Fibroblast of lung (primary cell): ENCODE data around the gene VAV1. TPM values are rescaled to one million over a fixed set of nuclear protein-coding genes. Genes with fewer than 3 reads are reported as not detected.

Experiments
- DNase-seq, 2 donors: peaks; one replicate each; pipeline versions ENCODE4 v3.0.0 to v3.0.0-alpha.2; 2010; ENCODE audit warnings: low read depth in 2 of 2
- H2AFZ ChIP-seq: 2 replicates; pipeline ENCODE4 v1.5.1; 2012; ENCODE audit warnings: low read length, control low read depth, inconsistent platforms
- H3K27ac ChIP-seq: 2 replicates; pipeline ENCODE4 v1.5.1; 2011; ENCODE audit warnings: low read length, control low read depth; ENCODE audit not compliant: insufficient read depth
- H3K27me3 ChIP-seq: 2 replicates; pipeline ENCODE4 v1.5.1; 2011; ENCODE audit warnings: mild to moderate bottlenecking, low read length; ENCODE audit not compliant: control insufficient read depth, insufficient read depth
- H3K36me3 ChIP-seq: 2 replicates; pipeline ENCODE4 v1.5.1; 2011; ENCODE audit warnings: low read length; ENCODE audit not compliant: control insufficient read depth, insufficient read depth
- H3K4me1 ChIP-seq: 2 replicates; pipeline ENCODE4 v1.5.1; 2011; ENCODE audit warnings: low read length; ENCODE audit not compliant: control insufficient read depth, insufficient read depth; ENCODE audit errors: extremely low read depth
- H3K4me2 ChIP-seq: 2 replicates; pipeline ENCODE4 v1.5.1; 2011; ENCODE audit warnings: low read length, control low read depth; ENCODE audit not compliant: insufficient read depth; ENCODE audit errors: extremely low read depth
- H3K4me3 ChIP-seq, 4 experiments: fragments of 200-600 bp in 1 of 4; sonication (generic) in 1 of 4; replicated peaks in 1 of 4; 2 replicates each; pipeline ENCODE4 v1.5.1; 2011 to 2016; ENCODE audit warnings: low read length in 4 of 4, low read depth in 3 of 4, mild to moderate bottlenecking in 3 of 4, control low read depth in 2 of 4, inconsistent platforms in 1 of 4, mixed read lengths in 1 of 4; ENCODE audit not compliant: insufficient read depth in 1 of 4; ENCODE audit errors: control extremely low read depth in 1 of 4
- H3K79me2 ChIP-seq: 2 replicates; pipeline ENCODE4 v1.5.1; 2012; ENCODE audit warnings: mild to moderate bottlenecking, low read length, inconsistent platforms; ENCODE audit not compliant: control insufficient read depth, insufficient read depth
- H3K9ac ChIP-seq: 2 replicates; pipeline ENCODE4 v1.5.1; 2011; ENCODE audit warnings: mild to moderate bottlenecking, low read length, control low read depth; ENCODE audit not compliant: insufficient read depth
- H3K9me3 ChIP-seq: 2 replicates; pipeline ENCODE4 v1.5.1; 2012; ENCODE audit warnings: low read depth, low read length; ENCODE audit not compliant: control insufficient read depth, insufficient read depth
- H4K20me1 ChIP-seq: 2 replicates; pipeline ENCODE4 v1.5.1; 2011; ENCODE audit warnings: low read length; ENCODE audit not compliant: control insufficient read depth, insufficient read depth; ENCODE audit errors: extremely low read depth
- EZH2 ChIP-seq: IDR thresholded peaks from 2 replicates; pipeline ENCODE4 v1.5.1; 2012; ENCODE audit warnings: low read length, control low read depth, mild to moderate bottlenecking; ENCODE audit errors: missing control alignments
- polyA plus RNA-seq, 2 donors: library from polyadenylated mRNA; depleted of rRNA in 1 of 2; stranded (reverse) in 1 of 2; unstranded in 1 of 2; fragments of >200 nt; gene quantifications; 2 replicates each; pipeline ENCODE4 v1.2.1, GENCODE V29; 2011 to 2012; ENCODE audit warnings: missing spikeins in 1 of 2
- total RNA-seq: library from RNA; depleted of rRNA; stranded (reverse); fragments of >200 nt; gene quantifications from 2 replicates; pipeline ENCODE4 v1.2.1, GENCODE V29; 2014
- TF ChIP-seq, protein P1 (sequence below), 2 donors: IDR thresholded peaks in 1 of 2; conservative IDR thresholded peaks in 1 of 2; 1 replicate in 1 of 2; 2 replicates in 1 of 2; pipeline ENCODE4 v1.5.1; 2011 to 2012; ENCODE audit warnings: low read length in 2 of 2, control low read depth in 1 of 2, inconsistent platforms in 1 of 2, low read depth in 1 of 2, mild to moderate bottlenecking in 1 of 2

VAV1 gene
- total and polyA plus RNA-seq, 2 donors (not counting 1 experiment from before 2014, with no cell fraction given) = not detected

DNA sequence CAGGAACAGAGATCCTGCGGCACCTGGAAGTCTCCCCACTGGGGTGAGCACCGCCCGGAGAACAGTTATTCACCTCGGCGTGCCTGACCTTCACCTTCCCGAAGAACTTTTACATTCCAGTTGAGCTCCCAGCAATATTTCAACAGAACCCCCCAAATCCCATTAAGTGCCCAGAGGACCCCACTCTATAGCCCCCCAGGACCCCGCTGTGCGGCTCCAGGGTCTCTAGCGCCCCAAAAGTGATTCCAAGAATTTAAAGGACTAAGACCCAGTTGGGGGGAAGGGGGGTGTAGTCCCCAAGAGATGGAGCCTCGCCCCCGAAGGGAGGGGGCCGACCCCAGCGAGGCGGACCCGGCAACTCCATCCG lies 35.6 kb upstream of the VAV1 start:
- H4K20me1 ChIP-seq = no peaks in the 10 kb centered on the region
- H2AFZ ChIP-seq = peak overlapping the region; percentile 79
- TF ChIP-seq, protein P1, sequence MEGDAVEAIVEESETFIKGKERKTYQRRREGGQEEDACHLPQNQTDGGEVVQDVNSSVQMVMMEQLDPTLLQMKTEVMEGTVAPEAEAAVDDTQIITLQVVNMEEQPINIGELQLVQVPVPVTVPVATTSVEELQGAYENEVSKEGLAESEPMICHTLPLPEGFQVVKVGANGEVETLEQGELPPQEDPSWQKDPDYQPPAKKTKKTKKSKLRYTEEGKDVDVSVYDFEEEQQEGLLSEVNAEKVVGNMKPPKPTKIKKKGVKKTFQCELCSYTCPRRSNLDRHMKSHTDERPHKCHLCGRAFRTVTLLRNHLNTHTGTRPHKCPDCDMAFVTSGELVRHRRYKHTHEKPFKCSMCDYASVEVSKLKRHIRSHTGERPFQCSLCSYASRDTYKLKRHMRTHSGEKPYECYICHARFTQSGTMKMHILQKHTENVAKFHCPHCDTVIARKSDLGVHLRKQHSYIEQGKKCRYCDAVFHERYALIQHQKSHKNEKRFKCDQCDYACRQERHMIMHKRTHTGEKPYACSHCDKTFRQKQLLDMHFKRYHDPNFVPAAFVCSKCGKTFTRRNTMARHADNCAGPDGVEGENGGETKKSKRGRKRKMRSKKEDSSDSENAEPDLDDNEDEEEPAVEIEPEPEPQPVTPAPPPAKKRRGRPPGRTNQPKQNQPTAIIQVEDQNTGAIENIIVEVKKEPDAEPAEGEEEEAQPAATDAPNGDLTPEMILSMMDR (conservative IDR thresholded peaks at IDR 0.05 in 1 of 2, IDR thresholded peaks at IDR 0.05 in 1 of 2; ENCODE audit: low read depth in 1 of 2, low read length in 2 of 2) = no peak
- no peak for TF ChIP-seq EZH2
- peak overlapping the region; percentile 72 to 98 (median 82) for H3K4me3 ChIP-seq
- no peaks in the 10 kb centered on the region for H3K9me3 ChIP-seq
- peak overlapping the region; percentile 93 for H3K27ac ChIP-seq
- H3K4me1 ChIP-seq = peaks cover 17% of the 10 kb centered on the region
- no peak for DNase-seq
- peaks cover under 1% of the 10 kb centered on the region for H3K36me3 ChIP-seq
- peak overlapping the region; percentile 92 for H3K4me2 ChIP-seq
- no peaks in the 10 kb centered on the region for H3K27me3 ChIP-seq
- H3K9ac ChIP-seq = peak overlapping the region; percentile 91
- peaks cover 6% of the 10 kb centered on the region for H3K79me2 ChIP-seq

DNA sequence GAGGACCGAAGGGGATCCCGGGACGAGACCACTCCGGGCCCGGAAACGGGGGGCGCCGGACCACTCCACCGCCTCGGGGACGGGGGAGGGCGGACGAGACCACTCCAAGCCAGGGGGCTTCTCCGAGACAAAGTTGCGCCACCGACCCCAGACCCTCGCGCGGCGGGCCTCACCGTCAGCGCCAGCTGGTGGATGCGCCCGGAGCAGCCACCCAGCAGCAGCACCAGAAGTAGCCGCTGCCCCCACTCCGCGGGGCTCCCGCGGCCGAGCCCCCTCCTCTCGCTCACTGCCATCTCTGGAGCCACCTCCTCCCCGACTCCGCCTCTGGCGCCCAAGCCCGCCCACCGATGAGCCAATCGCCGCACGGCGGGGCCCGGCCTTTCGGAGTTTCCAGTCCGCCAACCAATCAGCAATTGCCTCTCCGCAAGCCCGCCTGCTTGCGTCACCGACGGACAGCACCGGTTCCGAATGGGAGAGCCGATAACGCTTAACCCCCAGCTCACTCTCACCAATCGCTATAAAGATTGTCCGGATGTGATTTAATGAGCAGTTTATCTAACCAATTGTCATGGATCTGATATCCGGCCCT lies 35.1 kb upstream of the VAV1 start, which contains the start of gene GPR108:
Gene GPR108, minus strand, starts transcription at position 297 of the 589 bp plus-strand sequence. Its CDS starts 4 bp downstream, at position 293.
- DNase-seq = peak; percentile 100
- Histone ChIP-seq H3K36me3 (no peaks in the 10 kb centered on the region), H3K9ac (peak within 1 kb of the TSS; percentile 91), H3K9me3 (no peaks in the 10 kb centered on the region), H4K20me1 (no peaks in the 10 kb centered on the region), H3K27me3 (no peaks in the 10 kb centered on the region), H3K4me3 (peak within 1 kb of the TSS; percentile 72 to 98 (median 82)), H3K27ac (peak within 1 kb of the TSS; percentile 93), H2AFZ (peak within 1 kb of the TSS; percentile 79), H3K4me2 (peak within 1 kb of the TSS; percentile 92), H3K79me2 (peaks cover 7% of the 10 kb centered on the region), H3K4me1 (peaks cover 17% of the 10 kb centered on the region)
- no peak for TF ChIP-seq EZH2
- TF ChIP-seq, protein P1 (conservative IDR thresholded peaks at IDR 0.05 in 1 of 2, IDR thresholded peaks at IDR 0.05 in 1 of 2; ENCODE audit: low read depth in 1 of 2, low read length in 2 of 2) = no peak

DNA sequence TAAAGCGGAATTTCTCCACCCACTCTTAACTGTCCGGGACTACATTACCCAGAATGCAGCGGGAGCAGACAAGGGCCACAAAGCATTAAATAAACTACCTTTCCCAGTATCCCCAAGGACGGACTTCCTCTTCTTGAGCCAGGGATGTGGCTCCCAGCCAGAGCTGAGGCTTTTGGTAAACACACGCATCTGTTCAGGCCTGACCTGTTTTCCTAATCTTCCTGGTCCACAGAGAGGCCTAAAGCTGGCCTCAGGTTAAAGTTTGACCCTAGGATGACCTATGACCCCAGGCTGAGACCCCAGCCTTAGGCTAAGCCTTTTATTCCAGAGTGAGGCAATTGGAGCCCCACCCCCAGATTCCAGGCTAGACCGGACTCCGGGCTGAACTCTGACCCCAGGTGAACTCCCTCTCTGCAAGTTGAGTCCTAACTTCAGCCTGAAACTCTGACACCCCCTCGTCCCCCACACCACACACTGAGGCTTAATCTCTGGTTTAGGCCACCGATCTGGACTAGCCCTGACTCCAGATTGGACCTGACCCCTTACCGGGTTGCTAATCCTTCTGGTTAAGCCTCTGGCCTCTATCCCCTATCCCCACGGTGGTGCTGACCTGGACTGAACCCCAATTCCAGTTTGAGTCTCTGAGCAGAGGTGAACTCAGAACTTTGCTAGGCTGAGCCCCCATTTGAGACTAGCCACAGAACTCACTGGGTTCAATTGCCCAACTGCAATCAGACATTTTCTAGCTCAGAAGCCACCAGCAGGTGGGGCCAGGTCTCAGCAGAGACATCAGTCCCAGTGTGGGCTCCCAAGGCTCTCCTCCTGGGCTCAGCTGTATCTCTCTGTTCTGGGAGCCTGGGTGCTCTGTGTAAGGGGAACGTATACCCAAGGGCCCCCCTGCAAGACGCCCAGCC lies 34.4 kb upstream of the VAV1 start:
- Histone ChIP-seq H4K20me1 (no peaks in the 10 kb centered on the region), H3K36me3 (peaks cover 1% of the 10 kb centered on the region), H3K27ac (peak overlapping the region; percentile 81), H3K9ac (no peak overlapping the region), H3K79me2 (peaks cover 7% of the 10 kb centered on the region), H3K4me3 (peak overlapping the region in 1 of 4 experiments; percentile 51), H3K9me3 (no peaks in the 10 kb centered on the region), H3K4me2 (peak overlapping the region; percentile 92), H3K27me3 (no peaks in the 10 kb centered on the region), H2AFZ (peak overlapping the region; percentile 77), H3K4me1 (peaks cover 19% of the 10 kb centered on the region)
- peak; percentile 76 to 84 for DNase-seq
- TF ChIP-seq, protein P1 (conservative IDR thresholded peaks at IDR 0.05 in 1 of 2, IDR thresholded peaks at IDR 0.05 in 1 of 2; ENCODE audit: low read depth in 1 of 2, low read length in 2 of 2) = peak; percentile 57 to 74
- no peak for TF ChIP-seq EZH2
